GM23248 (cell line): ENCODE measurements around the gene GPR108.

Source experiments
- EZH2 ChIP-seq: fragments of 200-600 bp; sonication (generic); IDR thresholded peaks from 2 replicates; pipeline ENCODE4 v1.6.1; 2018; ENCODE audit warnings: antibody characterized with exemption, mild to moderate bottlenecking; ENCODE audit not compliant: insufficient read depth, poor library complexity, severe bottlenecking
- EZH2phosphoT487 ChIP-seq: fragments of 200-600 bp; sonication (generic); IDR thresholded peaks from 2 replicates; pipeline ENCODE4 v1.6.1; 2018; ENCODE audit warnings: antibody characterized with exemption, moderate library complexity, mild to moderate bottlenecking, low read depth; ENCODE audit not compliant: insufficient read depth

DNA sequence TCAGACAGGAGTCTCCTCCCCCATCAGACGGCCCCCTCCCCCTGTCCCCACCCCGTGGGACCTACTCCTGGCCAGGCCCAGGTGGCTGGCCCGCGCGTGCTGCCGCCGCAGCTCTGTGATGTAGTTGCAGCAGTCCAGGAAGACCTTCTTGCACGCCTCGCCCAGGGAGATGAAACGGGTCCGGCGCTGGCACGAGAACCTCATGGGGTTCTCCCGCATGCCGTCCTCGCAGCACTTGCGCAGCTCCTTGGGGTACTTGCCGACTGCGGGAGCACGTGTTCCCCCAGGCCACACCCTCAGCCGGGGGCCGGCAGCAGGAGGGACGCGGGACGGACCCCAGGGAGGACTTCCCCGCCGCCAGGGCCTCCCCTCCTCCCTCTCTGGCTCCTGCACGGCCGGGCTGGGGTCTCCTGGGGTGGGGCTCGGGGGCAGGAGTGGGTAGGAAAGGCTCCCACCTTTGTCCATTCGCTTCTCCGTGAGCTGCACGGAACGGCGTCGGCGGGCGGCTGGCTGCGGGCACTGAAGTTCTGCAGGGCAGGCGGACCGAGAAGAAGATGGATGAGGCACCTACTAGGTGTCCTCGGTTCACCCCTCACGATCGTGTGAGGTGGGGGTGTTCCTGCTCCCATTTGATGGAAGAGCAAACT lies 30.2 kb downstream of the GPR108 start:
- TF ChIP-seq EZH2 (no peak), EZH2phosphoT487 (no peak)
